Measurements from ENCODE around the gene MYO1A.

Gene MYO1A

GRCh38 chr12:57049890-57050289 is at the start of gene MYO1A:
MYO1A (minus strand) TSS chr12:57050129; CDS start chr12:57048323, 1,806 bp downstream.
- DNase-seq, result no peak

- DNase-seq, result no peak
These were observed 49.3 kb upstream of the MYO1A start for GRCh38 chr12:57099047-57099714.

- no peak for DNase-seq
These were observed 48.6 kb upstream of the MYO1A start for GRCh38 chr12:57098546-57098945.

- DNase-seq, result no peak
These were observed 47.6 kb upstream of the MYO1A start for GRCh38 chr12:57097554-57097835.

- no peak for DNase-seq
These were observed 47.0 kb upstream of the MYO1A start for GRCh38 chr12:57096748-57097553.

- no peak for DNase-seq
These were observed 46.2 kb upstream of the MYO1A start for GRCh38 chr12:57096099-57096572.

GRCh38 chr12:57095440-57095839 is 45.5 kb upstream of the MYO1A start:
- DNase-seq, result no peak

GRCh38 chr12:57094208-57095160 is 44.6 kb upstream of the MYO1A start:
- no peak for DNase-seq

- peak; percentile 14 to 67 (median 43) for DNase-seq
These were observed 43.7 kb upstream of the MYO1A start for GRCh38 chr12:57093415-57094207.

GRCh38 chr12:57092876-57093414 is 43.0 kb upstream of the MYO1A start:
- DNase-seq, result no peak

- peak in 1 of 6 experiments; percentile 9 for DNase-seq
These were observed 42.6 kb upstream of the MYO1A start for GRCh38 chr12:57092529-57092862.

GRCh38 chr12:57091638-57092528 is 42.0 kb upstream of the MYO1A start:
- DNase-seq, result no peak

GRCh38 chr12:57090924-57091637 is 41.2 kb upstream of the MYO1A start:
- no peak for DNase-seq

- DNase-seq, result no peak
These were observed 40.6 kb upstream of the MYO1A start for GRCh38 chr12:57090490-57090889.

- DNase-seq, result peak; percentile 37 to 57 (median 48)
These were observed 39.6 kb upstream of the MYO1A start for GRCh38 chr12:57089271-57090245.

- peak; percentile 80 to 94 (median 90) for DNase-seq
These were observed 38.7 kb upstream of the MYO1A start, which contains the start of gene NAB2 for GRCh38 chr12:57088354-57089270. NAB2 (plus strand) TSS chr12:57089114; CDS start chr12:57089272, 158 bp downstream.

- DNase-seq, result peak; percentile 60 to 78 (median 73)
These were observed 37.9 kb upstream of the MYO1A start for GRCh38 chr12:57087691-57088353.

Data from stimulated activated naive CD4-positive, alpha-beta T cell (primary cell).